ENCODE measurements around the gene TBCA.

TBCA gene

DNA sequence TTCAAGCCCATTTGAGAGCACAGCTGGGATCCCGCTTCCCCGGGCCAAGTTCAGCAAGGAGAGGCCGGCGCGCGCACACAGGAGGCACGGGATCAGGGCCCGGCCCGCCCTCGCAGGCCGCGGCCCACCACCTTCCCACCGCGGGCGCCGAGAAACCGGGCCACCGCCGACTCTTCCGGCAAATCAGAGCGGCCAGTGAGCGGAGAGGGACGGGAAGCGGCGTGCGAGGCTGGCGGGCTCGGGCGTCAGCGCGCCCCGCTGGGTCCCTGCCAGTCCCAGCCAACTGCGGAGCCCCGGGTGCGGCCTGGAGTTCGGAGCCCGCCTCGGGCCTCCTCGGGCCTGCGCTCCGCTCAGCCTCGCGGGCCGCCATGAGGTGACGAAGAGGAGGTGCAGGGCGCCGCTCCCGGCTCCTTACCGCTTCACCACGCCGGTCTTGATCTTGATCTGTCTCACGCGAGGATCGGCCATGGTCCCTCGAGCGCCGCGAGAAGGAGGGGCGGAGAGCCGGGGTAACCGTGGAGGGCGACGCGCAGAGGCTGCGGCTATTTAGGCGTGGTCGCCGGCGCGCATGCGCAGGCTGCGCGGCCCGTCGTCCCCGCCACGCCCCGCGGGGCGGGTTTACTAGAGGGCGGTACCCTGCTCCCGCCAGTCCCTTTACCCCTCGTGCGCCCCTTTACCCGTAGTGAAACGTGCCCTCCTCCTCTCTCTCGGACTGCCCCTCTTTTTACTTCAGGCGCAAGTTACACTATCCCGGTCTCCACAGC lies at the start of gene TBCA:
Gene TBCA, minus strand, starts transcription at position 550 of the 764 bp plus-strand sequence. Its CDS starts 82 bp downstream, at position 468.
- peak; percentile 62 to 75 for DNase-seq

- no peak for DNase-seq
These were observed 48.8 kb upstream of the TBCA start for GRCh38 chr5:77824981-77825380.

GRCh38 chr5:77816686-77817085 lies 40.5 kb upstream of the TBCA start:
- DNase-seq = no peak

DNA sequence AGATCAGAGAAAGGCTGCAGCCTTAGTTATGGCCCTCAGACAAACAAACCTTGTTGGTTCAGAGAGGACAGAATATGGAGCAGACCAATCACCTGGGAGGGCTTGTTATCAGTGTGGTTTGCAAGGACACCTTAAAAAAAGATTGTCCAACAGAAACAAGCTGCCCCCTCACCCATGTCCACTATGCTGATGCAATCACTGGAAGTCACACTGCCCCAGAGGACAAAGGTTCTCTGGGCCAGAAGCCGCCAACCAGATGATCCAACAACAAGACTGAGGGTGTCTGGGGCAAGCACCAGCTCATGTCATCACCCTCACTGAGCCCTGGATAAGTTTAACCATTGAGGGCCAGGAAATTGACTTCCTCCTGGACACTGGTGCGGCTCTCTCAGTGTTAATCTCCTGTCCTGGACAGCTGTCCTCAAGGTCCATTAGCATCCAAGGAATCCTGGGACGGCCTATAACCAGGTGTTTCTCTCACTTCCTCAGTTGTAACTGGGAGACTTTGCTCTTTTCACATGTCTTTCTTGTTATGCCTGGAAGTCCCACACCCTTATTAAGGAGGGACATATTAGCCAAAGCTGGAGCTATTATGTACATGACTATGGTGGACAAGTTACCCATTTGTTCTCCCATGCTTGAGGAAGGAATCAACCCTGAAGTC lies 36.9 kb upstream of the TBCA start:
- no peak for DNase-seq

DNA sequence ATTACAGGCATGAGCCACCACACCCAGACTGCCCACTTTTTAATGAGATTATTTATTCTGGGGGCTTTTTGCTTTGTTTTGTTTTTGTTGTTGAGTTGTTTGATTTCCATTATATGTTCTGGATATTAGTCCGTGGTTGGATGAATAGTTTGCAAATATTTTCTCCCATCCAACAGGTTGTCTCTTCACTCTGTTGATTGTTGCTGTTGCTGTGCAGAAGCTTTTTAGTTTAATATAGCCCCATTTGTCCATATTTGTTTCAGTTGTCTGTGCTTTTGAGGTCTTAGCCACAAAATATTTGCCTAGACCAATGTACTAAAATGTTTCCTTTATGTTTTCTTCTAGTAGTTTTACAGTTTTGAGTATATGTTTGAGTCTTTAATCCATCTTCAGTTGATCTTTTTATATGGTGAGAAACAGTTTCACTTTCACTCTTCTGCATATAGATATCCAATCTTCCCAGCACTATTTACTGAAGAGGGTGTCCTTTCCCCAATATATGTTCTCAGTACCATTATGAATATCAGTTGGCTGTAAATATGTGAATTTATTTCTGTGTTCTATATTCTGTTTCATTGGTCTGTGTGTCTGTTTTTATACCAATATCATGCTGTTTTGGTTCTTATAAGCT lies 30.2 kb upstream of the TBCA start:
- no peak for DNase-seq

- DNase-seq = no peak
These were observed 22.3 kb upstream of the TBCA start for GRCh38 chr5:77798456-77798855.

DNA sequence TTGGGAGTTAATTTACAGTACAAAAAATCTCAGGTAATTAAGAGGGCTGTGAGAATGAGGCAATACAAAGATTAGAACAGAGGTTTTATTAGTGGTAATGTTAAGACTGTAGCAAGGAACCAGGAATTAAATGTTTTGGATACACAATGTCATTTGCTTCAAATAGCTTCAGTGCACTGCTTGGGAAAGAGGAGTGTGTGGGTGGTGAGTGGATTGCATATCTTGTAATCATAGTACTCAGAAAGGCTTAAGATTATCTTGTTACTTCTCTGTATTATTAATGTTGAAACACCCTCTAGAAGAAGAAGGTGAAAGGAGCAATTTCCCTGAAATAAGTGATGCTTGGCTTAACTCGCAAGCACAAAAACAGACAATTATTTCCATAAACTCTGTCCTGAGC lies 21.0 kb upstream of the TBCA start:
- no peak for DNase-seq

- DNase-seq = no peak
These were observed 19.7 kb upstream of the TBCA start for GRCh38 chr5:77795846-77796245.

DNA sequence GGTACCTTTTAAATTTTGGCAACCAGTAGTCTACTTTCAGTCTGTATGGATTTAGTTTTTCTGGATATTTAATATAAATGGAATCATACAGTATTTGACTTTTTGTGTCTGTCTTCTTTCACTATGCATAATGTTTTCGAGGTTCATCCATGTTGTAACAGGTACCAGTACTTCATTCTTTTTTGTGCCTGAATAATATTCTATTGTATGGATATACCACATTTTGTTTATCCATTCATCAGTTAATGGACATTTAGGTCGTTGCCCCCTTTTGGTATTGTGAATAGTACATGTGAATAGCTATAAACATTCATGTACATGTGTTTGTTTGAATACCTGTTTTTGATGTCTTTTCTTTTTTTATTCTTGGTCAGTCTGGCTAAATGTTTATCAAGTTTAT lies 19.1 kb upstream of the TBCA start:
- no peak for DNase-seq

DNA sequence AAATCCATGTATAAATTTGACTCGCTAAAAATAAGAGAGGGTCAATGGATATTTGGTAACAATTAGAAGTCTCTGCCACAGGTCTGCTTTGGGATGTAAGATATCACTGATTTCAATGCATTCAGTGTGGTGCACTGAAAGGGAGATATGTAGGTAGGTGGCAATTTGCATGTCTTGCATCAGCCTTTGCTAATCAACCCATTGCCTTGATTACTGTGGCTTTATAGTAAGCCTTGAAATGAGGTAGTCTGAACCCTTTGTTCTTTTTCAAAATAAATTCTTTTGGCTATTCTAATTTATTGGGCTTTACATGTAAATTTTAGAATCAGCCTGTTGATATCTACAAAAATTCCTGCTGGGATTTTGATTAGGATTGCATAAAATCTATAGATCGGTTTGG lies 15.8 kb upstream of the TBCA start:
- DNase-seq = no peak

DNA sequence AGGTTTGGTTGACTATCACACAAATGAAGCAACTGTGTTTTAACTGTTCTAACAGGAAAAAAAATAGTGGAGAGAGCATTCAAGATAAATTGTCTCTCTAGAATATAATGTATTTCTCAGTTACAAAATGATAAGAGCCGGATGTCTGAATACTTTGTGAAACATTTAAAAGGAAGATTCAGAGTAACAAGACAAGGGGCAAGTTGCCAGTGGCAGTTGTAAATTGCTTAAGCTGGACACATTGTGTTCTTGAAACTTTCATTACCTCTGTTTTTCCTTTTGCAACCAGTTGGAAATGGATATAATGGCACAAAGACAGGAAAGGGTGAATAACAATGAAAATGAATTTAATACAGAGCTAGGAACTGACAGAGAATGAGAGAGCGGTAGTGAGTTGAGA lies 15.2 kb upstream of the TBCA start:
- DNase-seq = no peak

DNA sequence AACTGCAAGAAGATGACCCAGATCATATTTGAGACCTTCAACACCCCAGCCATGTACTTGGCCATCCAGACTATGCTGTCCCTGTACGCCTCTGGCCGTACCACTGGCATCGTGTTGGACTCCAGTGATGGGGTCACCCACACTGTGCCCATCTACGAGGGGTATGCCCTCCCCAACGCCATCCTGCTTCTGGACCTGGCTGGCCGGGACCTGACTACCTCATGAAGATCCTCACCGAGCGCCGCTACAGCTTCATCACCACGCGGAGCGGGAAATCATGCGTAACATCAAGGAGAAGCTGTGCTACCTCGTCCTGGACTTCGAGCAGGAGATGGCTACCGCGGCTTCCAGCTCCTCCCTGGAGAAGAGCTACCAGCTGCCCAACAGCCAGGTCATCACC lies 9.1 kb upstream of the TBCA start:
- DNase-seq = no peak

GRCh38 chr5:77784735-77785134 lies 8.6 kb upstream of the TBCA start:
- no peak for DNase-seq

- no peak for DNase-seq
These were observed 4.9 kb upstream of the TBCA start for GRCh38 chr5:77781076-77781475.

DNA sequence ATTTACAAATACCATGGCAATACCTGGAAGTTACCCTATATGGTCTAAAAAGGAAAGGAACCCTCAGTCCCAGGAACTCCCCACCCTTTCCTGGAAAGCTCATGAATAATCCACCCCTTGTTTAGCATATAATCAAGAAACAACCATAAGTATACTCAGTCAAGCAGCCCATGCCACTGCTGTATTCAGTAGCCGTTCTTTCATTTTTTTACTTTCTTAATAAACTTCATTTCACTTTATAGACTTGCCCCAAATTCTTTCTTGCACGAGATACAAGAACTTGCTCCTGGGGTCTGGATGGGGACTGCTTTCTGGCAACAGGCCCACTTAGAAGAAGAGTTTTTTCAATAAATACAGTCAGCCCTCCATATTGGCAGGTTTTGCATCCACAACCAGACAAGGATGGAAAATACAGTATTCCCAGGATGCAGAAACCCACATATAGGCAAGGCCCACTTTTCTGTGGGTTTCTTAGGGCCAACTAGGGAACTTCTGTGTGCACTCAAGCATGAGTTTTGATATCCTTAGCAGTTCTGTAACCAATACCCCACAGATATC lies 2.8 kb upstream of the TBCA start:
- no peak for DNase-seq

DNA sequence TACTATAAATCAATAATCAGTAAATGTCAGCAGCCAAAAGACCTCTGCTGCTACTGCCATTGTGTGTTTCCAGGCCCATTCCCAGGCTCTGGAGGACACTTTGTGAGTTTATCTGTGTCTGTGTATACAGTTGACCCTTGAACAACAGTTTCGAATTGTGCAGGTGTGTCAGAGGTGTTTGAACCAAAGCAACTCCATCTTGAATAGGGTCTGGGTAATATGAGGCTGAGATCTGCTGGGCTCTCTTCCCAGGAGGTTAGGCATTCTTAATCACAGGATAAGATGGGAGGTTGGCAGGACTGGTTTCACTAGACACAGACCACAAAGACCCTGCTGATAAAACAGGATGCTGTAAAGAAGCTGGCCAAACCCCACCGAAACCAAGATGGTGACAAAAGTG lies 2.3 kb upstream of the TBCA start:
- DNase-seq = no peak

DNA sequence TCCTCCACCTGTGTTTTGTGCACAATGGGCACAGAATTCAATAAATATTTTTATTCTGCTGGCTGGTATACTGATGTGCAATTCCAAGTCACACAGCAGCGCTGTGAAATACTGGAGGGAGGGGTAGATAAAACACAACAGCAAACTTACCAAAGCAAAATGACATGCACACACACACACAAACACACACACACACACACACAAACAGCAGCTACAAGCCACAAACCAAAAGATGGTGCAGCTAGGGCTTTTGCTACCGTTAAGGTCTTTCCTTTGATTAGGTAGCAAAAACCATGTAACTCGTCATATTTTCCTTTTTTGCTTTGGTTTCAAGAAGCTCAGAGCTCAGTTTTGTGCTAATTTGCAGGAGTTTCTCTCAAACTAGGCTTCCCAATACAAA lies 1.8 kb upstream of the TBCA start:
- no peak for DNase-seq

DNA sequence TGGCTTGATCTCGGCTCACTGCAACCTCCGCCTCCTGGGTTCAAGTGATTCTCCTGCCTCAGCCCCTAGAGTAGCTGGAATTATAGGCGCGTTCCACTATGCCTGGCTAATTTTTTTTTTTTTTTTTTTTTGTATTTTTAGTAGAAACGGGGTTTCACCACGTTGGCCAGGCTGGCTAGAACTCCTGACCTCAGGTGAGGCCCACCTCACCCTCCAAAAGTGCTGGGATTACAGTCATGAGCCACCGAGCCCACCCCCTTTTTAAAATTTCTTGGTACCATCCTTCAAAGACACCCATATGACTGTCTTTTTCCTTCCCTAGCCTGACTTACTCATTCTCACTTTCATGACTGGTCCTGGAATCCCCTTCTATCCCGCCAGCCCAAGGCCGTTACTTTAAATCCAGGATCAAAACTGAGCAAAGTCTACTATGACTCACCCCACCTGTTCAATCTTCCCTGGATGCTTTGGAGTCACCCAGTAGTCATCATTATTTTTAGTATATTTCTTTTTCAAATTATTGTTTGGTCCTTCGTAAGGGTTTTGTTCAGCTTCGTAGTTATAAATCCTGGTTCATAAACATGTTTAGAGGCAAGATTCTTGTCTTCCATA lies 1.2 kb upstream of the TBCA start:
- no peak for DNase-seq

- no peak for DNase-seq
These were observed 541 bp upstream of the TBCA start for GRCh38 chr5:77776554-77777206.

GRCh38 chr5:77774981-77775789 lies 954 bp downstream of the TBCA start:
- DNase-seq = no peak

- DNase-seq = no peak
These were observed 2.3 kb downstream of the TBCA start for GRCh38 chr5:77773734-77774280.

DNA sequence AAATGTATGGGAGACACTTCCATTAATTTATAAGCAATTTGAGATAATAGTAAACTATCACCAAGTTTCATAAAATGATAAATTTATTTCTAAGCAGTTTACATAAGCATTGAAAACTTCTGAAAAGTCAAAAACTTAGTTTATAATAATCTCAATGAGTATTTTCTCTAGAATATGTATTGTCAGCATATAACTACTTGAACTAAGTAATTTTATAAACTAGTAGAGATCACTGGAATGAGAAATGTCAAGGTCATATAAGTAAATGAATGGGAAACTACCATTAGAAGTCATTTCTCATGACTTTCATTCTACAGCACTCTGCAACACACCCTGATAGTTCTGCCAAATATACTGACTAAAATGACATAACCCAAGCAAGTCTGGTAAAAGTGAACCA lies 3.4 kb downstream of the TBCA start:
- no peak for DNase-seq
